ENCODE data around the gene EFCAB6.

GRCh38 chr22:43528601-43529360 lies 283.3 kb downstream of the EFCAB6 start:
- no peak for TF ChIP-seq CTCF (IDR thresholded peaks at IDR 0.05; ENCODE audit: extremely low read depth in 1 of 2, insufficient read depth in 1 of 2, low read depth in 1 of 2, low read length in 2 of 2)
- no peak for TF ChIP-seq POLR2AphosphoS5 (IDR thresholded peaks at IDR 0.05; ENCODE audit: insufficient read depth, low read depth, low read length)

Data from endothelial cell of umbilical vein (primary cell).